Neuron (in vitro differentiated cells): Measurements from ENCODE around the gene PRR12.

Experiments
- H2AFZ ChIP-seq: one replicate; pipeline ENCODE4 v1.6.1; 2013; ENCODE audit warnings: low read depth, mild to moderate bottlenecking, inconsistent platforms, low read length, moderate library complexity
- H3K27me3 ChIP-seq: one replicate; pipeline ENCODE4 v1.6.1; 2013; ENCODE audit warnings: low read length; ENCODE audit not compliant: insufficient read depth
- H3K36me3 ChIP-seq: one replicate; pipeline ENCODE4 v1.6.1; 2013; ENCODE audit warnings: low read length; ENCODE audit not compliant: insufficient read depth
- H3K4me1 ChIP-seq: one replicate; pipeline ENCODE4 v1.6.1; 2013; ENCODE audit warnings: low read length; ENCODE audit not compliant: insufficient read depth
- H3K4me3 ChIP-seq: 2 replicates; pipeline ENCODE4 v1.5.1; 2013; ENCODE audit warnings: mild to moderate bottlenecking, low read length, moderate library complexity
- H3K9me3 ChIP-seq: one replicate; pipeline ENCODE4 v1.6.1; 2013; ENCODE audit warnings: low read length

Gene PRR12

GRCh38 chr19:49666120-49666444 is 75.1 kb downstream of the PRR12 start:
- H3K9me3 ChIP-seq: no peaks in the 10 kb centered on the region
- H3K27me3 ChIP-seq: no peaks in the 10 kb centered on the region
- H3K4me3 ChIP-seq: peak overlapping the region; percentile 65
- H3K36me3 ChIP-seq: peaks cover 25% of the 10 kb centered on the region
- peaks cover 14% of the 10 kb centered on the region for H3K4me1 ChIP-seq
- H2AFZ ChIP-seq: no peak overlapping the region

GRCh38 chr19:49667473-49667872 is 76.5 kb downstream of the PRR12 start:
- no peak overlapping the region for H2AFZ ChIP-seq
- no peak overlapping the region for H3K4me3 ChIP-seq
- H3K27me3 ChIP-seq: no peaks in the 10 kb centered on the region
- H3K36me3 ChIP-seq: peaks cover 14% of the 10 kb centered on the region
- no peaks in the 10 kb centered on the region for H3K9me3 ChIP-seq
- peaks cover 21% of the 10 kb centered on the region for H3K4me1 ChIP-seq

GRCh38 chr19:49669516-49669915 is 78.5 kb downstream of the PRR12 start:
- H3K4me3 ChIP-seq: no peak overlapping the region
- H3K4me1 ChIP-seq: peaks cover 17% of the 10 kb centered on the region
- H3K36me3 ChIP-seq: peaks cover 11% of the 10 kb centered on the region
- H3K9me3 ChIP-seq: no peaks in the 10 kb centered on the region
- H2AFZ ChIP-seq: no peak overlapping the region
- no peaks in the 10 kb centered on the region for H3K27me3 ChIP-seq

GRCh38 chr19:49672131-49672919 is 81.3 kb downstream of the PRR12 start:
- Histone ChIP-seq H3K4me1 (peaks cover 7% of the 10 kb centered on the region), H3K36me3 (peaks cover 11% of the 10 kb centered on the region), H2AFZ (peak overlapping the region; percentile 39), H3K27me3 (no peaks in the 10 kb centered on the region), H3K9me3 (no peaks in the 10 kb centered on the region), H3K4me3 (peak overlapping the region; percentile 27)
